HepG2 (cell line): Measurements from ENCODE around the gene DRC7. TPM values are rescaled to one million over a fixed set of nuclear protein-coding genes. Genes with fewer than 3 reads are reported as not detected.

Experiments
- FOXC1 ChIP-seq: sonication (generic); formaldehyde crosslinking; IDR thresholded peaks from 2 replicates; pipeline ENCODE4 v1.8.0; 2022; ENCODE audit warnings: mild to moderate bottlenecking, missing genetic modification reagents, borderline replicate concordance
- ZBTB1 ChIP-seq: sonication (generic); formaldehyde crosslinking; IDR thresholded peaks from 2 replicates; pipeline ENCODE4 v1.4.0; 2020; ENCODE audit warnings: missing genetic modification reagents, borderline replicate concordance
- ZNF614 ChIP-seq: IDR thresholded peaks from 2 replicates; pipeline ENCODE4 v1.6.1; 2018; ENCODE audit warnings: missing biosample characterization, missing genetic modification reagents, inconsistent platforms, borderline replicate concordance
- ZNF644 ChIP-seq: IDR thresholded peaks from 2 replicates; pipeline ENCODE4 v1.6.1; 2016; ENCODE audit warnings: low read depth
- ZNF746 ChIP-seq: sonication (generic); formaldehyde crosslinking; IDR thresholded peaks from 2 replicates; pipeline ENCODE4 v1.8.0; 2022; ENCODE audit warnings: mild to moderate bottlenecking, missing genetic modification reagents
- polyA plus RNA-seq, 8 experiments: library from polyadenylated mRNA; depleted of rRNA in 3 of 8; stranded (reverse) in 7 of 8; unstranded in 1 of 8; fragments of >200 nt; fragmentation: Illumina TruSeq in 4 of 8; extraction: Trizol in 4 of 8; gene quantifications; 2 replicates each; pipeline versions ENCODE4 v1.2.1 to v1.2.3, GENCODE V29; 2011 to 2016; ENCODE audit warnings: low read depth in 4 of 8, missing spikeins in 1 of 8, mixed read lengths in 1 of 8; ENCODE audit not compliant: insufficient read depth in 1 of 8
- total RNA-seq, 5 experiments: library from RNA; depleted of rRNA; stranded (reverse); fragments of >200 nt; fragmentation: Illumina TruSeq; extraction: Trizol; gene quantifications; 2 replicates each; pipeline ENCODE4 v1.2.3, GENCODE V29; 2016; ENCODE audit warnings: low read depth in 1 of 5
- TF ChIP-seq, protein P1 (sequence below), 2 experiments: fragments of 450-650 bp in 1 of 2; sonication (generic) in 1 of 2; formaldehyde crosslinking in 1 of 2; IDR thresholded peaks; 2 replicates each; pipeline versions ENCODE4 v1.6.1 to v1.8.0; 2016 to 2022; ENCODE audit warnings: antibody characterized with exemption in 1 of 2, mild to moderate bottlenecking in 1 of 2, missing genetic modification reagents in 1 of 2
- TF ChIP-seq, protein P2 (sequence below): sonication (generic); formaldehyde crosslinking; IDR thresholded peaks from 2 replicates; pipeline ENCODE4 v1.8.1; 2023; ENCODE audit warnings: mild to moderate bottlenecking, inconsistent platforms, moderate library complexity, missing genetic modification reagents, borderline replicate concordance
- TF ChIP-seq, protein P3 (sequence below): sonication (generic); formaldehyde crosslinking; IDR thresholded peaks from 2 replicates; pipeline ENCODE4 v1.8.1; 2023; ENCODE audit warnings: mild to moderate bottlenecking, moderate library complexity, missing genetic modification reagents
- TF ChIP-seq, protein P4 (sequence below), 2 experiments: sonication (generic) in 1 of 2; formaldehyde crosslinking in 1 of 2; IDR thresholded peaks; 2 replicates each; pipeline versions ENCODE4 v1.4.0 to v1.6.1; 2016 to 2020; ENCODE audit warnings: borderline replicate concordance in 1 of 2, low read depth in 1 of 2, mild to moderate bottlenecking in 1 of 2, missing genetic modification reagents in 1 of 2
- TF ChIP-seq, protein P5 (sequence below): IDR thresholded peaks from 2 replicates; pipeline ENCODE4 v1.6.1; 2012; ENCODE audit warnings: inconsistent platforms

DRC7 gene
- total and polyA plus RNA-seq, 2 of the 13 experiments (the other 11 are each of a cell fraction or from before 2014, with no cell fraction given) = 2.7 to 3.4 TPM

DNA sequence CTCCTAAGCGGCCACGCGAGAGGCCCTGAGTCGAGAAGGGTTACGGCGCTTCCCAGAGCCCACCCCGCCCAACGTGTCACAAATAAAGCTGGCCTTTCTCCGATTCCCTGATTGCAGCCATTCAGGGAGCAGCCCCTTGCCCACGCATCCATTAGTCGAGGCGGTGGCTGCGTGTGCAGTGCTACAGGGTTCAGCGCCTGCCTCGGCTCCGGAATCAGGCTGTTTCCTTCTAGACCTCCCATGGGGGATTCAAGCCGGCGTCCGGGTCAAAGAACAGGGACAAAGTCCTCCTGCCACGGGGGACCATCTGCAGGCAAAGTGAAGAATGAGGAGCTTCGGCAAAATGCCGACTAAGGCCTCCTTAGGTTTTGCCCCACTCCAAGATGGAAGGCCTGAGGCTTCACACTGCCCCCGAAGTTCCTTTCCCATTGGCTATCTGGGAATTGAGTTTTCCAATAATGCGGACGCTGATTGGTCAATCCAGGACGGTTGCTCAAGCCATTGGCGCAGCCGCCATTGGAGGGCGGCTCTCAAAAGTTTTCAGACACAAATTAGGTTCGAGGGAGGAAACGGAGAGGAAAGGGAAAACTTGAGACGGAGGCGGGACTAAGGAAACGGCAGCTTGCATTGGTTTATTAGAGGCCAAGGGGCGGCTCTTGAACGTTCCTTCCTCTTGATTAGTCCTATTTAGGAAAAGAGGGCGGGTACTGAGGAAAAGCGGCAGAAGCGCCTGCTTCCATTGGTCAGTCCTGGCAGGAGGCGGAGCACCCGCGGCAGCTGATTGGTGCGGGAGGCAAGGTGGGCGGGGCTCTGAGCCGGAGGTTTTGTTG, 40.5 kb downstream of the DRC7 start (continued):
- TF ChIP-seq, protein P1, sequence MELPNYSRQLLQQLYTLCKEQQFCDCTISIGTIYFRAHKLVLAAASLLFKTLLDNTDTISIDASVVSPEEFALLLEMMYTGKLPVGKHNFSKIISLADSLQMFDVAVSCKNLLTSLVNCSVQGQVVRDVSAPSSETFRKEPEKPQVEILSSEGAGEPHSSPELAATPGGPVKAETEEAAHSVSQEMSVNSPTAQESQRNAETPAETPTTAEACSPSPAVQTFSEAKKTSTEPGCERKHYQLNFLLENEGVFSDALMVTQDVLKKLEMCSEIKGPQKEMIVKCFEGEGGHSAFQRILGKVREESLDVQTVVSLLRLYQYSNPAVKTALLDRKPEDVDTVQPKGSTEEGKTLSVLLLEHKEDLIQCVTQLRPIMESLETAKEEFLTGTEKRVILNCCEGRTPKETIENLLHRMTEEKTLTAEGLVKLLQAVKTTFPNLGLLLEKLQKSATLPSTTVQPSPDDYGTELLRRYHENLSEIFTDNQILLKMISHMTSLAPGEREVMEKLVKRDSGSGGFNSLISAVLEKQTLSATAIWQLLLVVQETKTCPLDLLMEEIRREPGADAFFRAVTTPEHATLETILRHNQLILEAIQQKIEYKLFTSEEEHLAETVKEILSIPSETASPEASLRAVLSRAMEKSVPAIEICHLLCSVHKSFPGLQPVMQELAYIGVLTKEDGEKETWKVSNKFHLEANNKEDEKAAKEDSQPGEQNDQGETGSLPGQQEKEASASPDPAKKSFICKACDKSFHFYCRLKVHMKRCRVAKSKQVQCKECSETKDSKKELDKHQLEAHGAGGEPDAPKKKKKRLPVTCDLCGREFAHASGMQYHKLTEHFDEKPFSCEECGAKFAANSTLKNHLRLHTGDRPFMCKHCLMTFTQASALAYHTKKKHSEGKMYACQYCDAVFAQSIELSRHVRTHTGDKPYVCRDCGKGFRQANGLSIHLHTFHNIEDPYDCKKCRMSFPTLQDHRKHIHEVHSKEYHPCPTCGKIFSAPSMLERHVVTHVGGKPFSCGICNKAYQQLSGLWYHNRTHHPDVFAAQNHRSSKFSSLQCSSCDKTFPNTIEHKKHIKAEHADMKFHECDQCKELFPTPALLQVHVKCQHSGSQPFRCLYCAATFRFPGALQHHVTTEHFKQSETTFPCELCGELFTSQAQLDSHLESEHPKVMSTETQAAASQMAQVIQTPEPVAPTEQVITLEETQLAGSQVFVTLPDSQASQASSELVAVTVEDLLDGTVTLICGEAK (IDR thresholded peaks at IDR 0.05) = no peak
- TF ChIP-seq, protein P1 (CRISPR knock-in tag; IDR thresholded peaks at IDR 0.05) = no peak
- TF ChIP-seq, protein P2, sequence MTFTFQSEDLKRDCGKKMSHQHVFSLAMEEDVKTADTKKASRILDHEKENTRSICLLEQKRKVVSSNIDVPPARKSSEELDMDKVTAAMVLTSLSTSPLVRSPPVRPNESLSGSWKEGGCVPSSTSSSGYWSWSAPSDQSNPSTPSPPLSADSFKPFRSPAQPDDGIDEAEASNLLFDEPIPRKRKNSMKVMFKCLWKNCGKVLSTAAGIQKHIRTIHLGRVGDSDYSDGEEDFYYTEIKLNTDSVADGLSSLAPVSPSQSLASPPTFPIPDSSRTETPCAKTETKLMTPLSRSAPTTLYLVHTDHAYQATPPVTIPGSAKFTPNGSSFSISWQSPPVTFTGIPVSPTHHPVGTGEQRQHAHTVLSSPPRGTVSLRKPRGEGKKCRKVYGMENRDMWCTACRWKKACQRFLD (CRISPR knock-in tag) = peak; percentile 74; the same call in 1 of the 2 replicates
- TF ChIP-seq ZNF614 (CRISPR knock-in tag) (peak; percentile 52; the same call in 1 of the 2 replicates), ZNF746 (CRISPR knock-in tag) (peak; percentile 46; the same call in 1 of the 2 replicates), ZBTB1 (CRISPR knock-in tag) (no peak), ZNF644 (CRISPR knock-in tag) (no peak), FOXC1 (CRISPR knock-in tag) (peak; percentile 60; the same call in 1 of the 2 replicates)
- TF ChIP-seq, protein P3, sequence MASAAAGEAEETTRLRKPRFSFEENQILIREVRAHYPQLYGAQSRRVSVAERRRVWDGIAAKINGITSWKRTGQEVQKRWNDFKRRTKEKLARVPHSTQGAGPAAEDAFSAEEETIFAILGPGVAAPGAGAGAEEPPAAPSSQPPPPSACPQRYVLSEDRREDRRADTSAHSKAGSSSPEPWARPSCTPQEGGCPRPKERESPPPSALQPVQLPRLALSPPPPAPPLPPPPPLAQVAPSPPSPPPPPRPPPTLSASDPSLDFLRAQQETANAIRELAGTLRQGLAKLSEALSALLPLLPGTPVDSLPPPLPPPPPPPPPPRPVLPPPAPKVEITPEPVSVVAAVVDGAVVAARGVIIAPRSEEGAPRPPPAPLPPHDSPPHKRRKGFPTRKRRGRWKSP (CRISPR knock-in tag) = peak; percentile 15; the same call in 1 of the 2 replicates
- TF ChIP-seq, protein P4, sequence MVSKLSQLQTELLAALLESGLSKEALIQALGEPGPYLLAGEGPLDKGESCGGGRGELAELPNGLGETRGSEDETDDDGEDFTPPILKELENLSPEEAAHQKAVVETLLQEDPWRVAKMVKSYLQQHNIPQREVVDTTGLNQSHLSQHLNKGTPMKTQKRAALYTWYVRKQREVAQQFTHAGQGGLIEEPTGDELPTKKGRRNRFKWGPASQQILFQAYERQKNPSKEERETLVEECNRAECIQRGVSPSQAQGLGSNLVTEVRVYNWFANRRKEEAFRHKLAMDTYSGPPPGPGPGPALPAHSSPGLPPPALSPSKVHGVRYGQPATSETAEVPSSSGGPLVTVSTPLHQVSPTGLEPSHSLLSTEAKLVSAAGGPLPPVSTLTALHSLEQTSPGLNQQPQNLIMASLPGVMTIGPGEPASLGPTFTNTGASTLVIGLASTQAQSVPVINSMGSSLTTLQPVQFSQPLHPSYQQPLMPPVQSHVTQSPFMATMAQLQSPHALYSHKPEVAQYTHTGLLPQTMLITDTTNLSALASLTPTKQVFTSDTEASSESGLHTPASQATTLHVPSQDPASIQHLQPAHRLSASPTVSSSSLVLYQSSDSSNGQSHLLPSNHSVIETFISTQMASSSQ (IDR thresholded peaks at IDR 0.05; ENCODE audit: low read depth) = peak; percentile 59; the same call in 1 of the 2 replicates
- TF ChIP-seq, protein P4 (CRISPR knock-in tag; IDR thresholded peaks at IDR 0.05; ENCODE audit: borderline replicate concordance) = no peak; the same call in 1 of the 2 replicates
- TF ChIP-seq, protein P5, sequence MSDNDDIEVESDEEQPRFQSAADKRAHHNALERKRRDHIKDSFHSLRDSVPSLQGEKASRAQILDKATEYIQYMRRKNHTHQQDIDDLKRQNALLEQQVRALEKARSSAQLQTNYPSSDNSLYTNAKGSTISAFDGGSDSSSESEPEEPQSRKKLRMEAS = no peak; the same call in none of the 2 replicates
